Measurements from ENCODE around the gene NELL1.

NELL1 gene

GRCh38 chr11:21398195-21398594 is 728.8 kb downstream of the NELL1 start:
- no peak for DNase-seq
- TF ChIP-seq CTCF (IDR thresholded peaks at IDR 0.05) = no peak
- H3K9me3 ChIP-seq = no peaks in the 10 kb centered on the region
- H3K36me3 ChIP-seq = no peaks in the 10 kb centered on the region
- intact Hi-C loops (cut with DNase I; ENCODE audit: low total_unique reads) = no loop called here
- H3K4me1 ChIP-seq = no peaks in the 10 kb centered on the region
- H3K27me3 ChIP-seq = no peaks in the 10 kb centered on the region
- no peak overlapping the region for H3K27ac ChIP-seq
- H3K4me3 ChIP-seq = no peak overlapping the region

- intact Hi-C loops (cut with DNase I; ENCODE audit: low total_unique reads) = no loop called here
These were observed 732.1 kb downstream of the NELL1 start for GRCh38 chr11:21401496-21401895.

GRCh38 chr11:21402274-21402673 is 732.9 kb downstream of the NELL1 start:
- Histone ChIP-seq H3K4me3 (no peak overlapping the region), H3K4me1 (no peaks in the 10 kb centered on the region), H3K27ac (no peak overlapping the region), H3K27me3 (no peaks in the 10 kb centered on the region), H3K9me3 (no peaks in the 10 kb centered on the region), H3K36me3 (no peaks in the 10 kb centered on the region)
- no peak for TF ChIP-seq CTCF (IDR thresholded peaks at IDR 0.05)
- DNase-seq = no peak
- intact Hi-C loops (cut with DNase I; ENCODE audit: low total_unique reads) = no loop called here

More at GRCh38 chr11:21401496-21401895, 732.1 kb downstream of the NELL1 start:
- DNase-seq = no peak
- Histone ChIP-seq H3K4me1 (no peaks in the 10 kb centered on the region), H3K27me3 (no peaks in the 10 kb centered on the region), H3K36me3 (no peaks in the 10 kb centered on the region), H3K27ac (no peak overlapping the region), H3K4me3 (no peak overlapping the region), H3K9me3 (no peaks in the 10 kb centered on the region)
- no peak for TF ChIP-seq CTCF (IDR thresholded peaks at IDR 0.05)

- no peak for DNase-seq
- Histone ChIP-seq H3K4me1 (no peaks in the 10 kb centered on the region), H3K27me3 (no peaks in the 10 kb centered on the region), H3K9me3 (no peaks in the 10 kb centered on the region), H3K27ac (no peak overlapping the region), H3K36me3 (no peaks in the 10 kb centered on the region), H3K4me3 (no peak overlapping the region)
- TF ChIP-seq CTCF (IDR thresholded peaks at IDR 0.05) = no peak
- intact Hi-C loops (cut with DNase I; ENCODE audit: low total_unique reads) = no loop called here
These were observed 733.7 kb downstream of the NELL1 start for GRCh38 chr11:21403069-21403468.

GRCh38 chr11:21405422-21405821 is 736.0 kb downstream of the NELL1 start:
- no peak for DNase-seq
- no peaks in the 10 kb centered on the region for H3K36me3 ChIP-seq

More at GRCh38 chr11:21405422-21405821, 736.0 kb downstream of the NELL1 start:
- Histone ChIP-seq H3K27me3 (no peaks in the 10 kb centered on the region), H3K4me1 (no peaks in the 10 kb centered on the region), H3K27ac (no peak overlapping the region), H3K4me3 (no peak overlapping the region), H3K9me3 (no peaks in the 10 kb centered on the region)
- TF ChIP-seq CTCF (IDR thresholded peaks at IDR 0.05) = no peak
- intact Hi-C loops (cut with DNase I; ENCODE audit: low total_unique reads) = no loop called here

Measured in tibial artery (tissue), 4 donors.